ENCODE measurements around the gene NTM. TPM values are rescaled to one million over a fixed set of nuclear protein-coding genes. Genes with fewer than 3 reads are reported as not detected.

Gene NTM
- total RNA-seq, 1 donor from 2014 or later: 92.1 TPM

- no peaks in the 10 kb centered on the region for H3K9me3 Mint-ChIP-seq (ENCODE audit: low read depth)
- H3K27me3 Mint-ChIP-seq (ENCODE audit: low read depth): no peaks in the 10 kb centered on the region
- H3K4me3 Mint-ChIP-seq (ENCODE audit: unreplicated experiment): no peak overlapping the region
- no peak for DNase-seq (ENCODE audit: low spot score)
- H3K27ac Mint-ChIP-seq (ENCODE audit: unreplicated experiment): no peak overlapping the region
- no peak for TF ChIP-seq CTCF (IDR thresholded peaks at IDR 0.05)
- H3K4me1 Mint-ChIP-seq (ENCODE audit: low read depth): peaks cover 10% of the 10 kb centered on the region
- H3K36me3 Mint-ChIP-seq (ENCODE audit: low read depth): no peaks in the 10 kb centered on the region
Measured at GRCh38 chr11:132256528-132257279, 886.3 kb downstream of the NTM start.

GRCh38 chr11:132257871-132258270 lies 887.5 kb downstream of the NTM start:
- Mint-ChIP-seq H3K27ac (ENCODE audit: unreplicated experiment) (no peak overlapping the region), H3K4me3 (ENCODE audit: unreplicated experiment) (no peak overlapping the region), H3K9me3 (ENCODE audit: low read depth) (no peaks in the 10 kb centered on the region), H3K36me3 (ENCODE audit: low read depth) (no peaks in the 10 kb centered on the region), H3K27me3 (ENCODE audit: low read depth) (no peaks in the 10 kb centered on the region), H3K4me1 (ENCODE audit: low read depth) (peaks cover 10% of the 10 kb centered on the region)
- TF ChIP-seq CTCF (IDR thresholded peaks at IDR 0.05): no peak
- no peak for DNase-seq (ENCODE audit: low spot score)

- no peaks in the 10 kb centered on the region for H3K36me3 Mint-ChIP-seq (ENCODE audit: low read depth)
- no peaks in the 10 kb centered on the region for H3K27me3 Mint-ChIP-seq (ENCODE audit: low read depth)
- no peak for DNase-seq (ENCODE audit: low spot score)
- H3K27ac Mint-ChIP-seq (ENCODE audit: unreplicated experiment): no peak overlapping the region
- no peak overlapping the region for H3K4me3 Mint-ChIP-seq (ENCODE audit: unreplicated experiment)
- H3K9me3 Mint-ChIP-seq (ENCODE audit: low read depth): no peaks in the 10 kb centered on the region
- TF ChIP-seq CTCF (IDR thresholded peaks at IDR 0.05): no peak
- H3K4me1 Mint-ChIP-seq (ENCODE audit: low read depth): peaks cover 18% of the 10 kb centered on the region
Measured at GRCh38 chr11:132258875-132259274, 888.5 kb downstream of the NTM start.

- no peak overlapping the region for H3K27ac Mint-ChIP-seq (ENCODE audit: unreplicated experiment)
- peaks cover 19% of the 10 kb centered on the region for H3K4me1 Mint-ChIP-seq (ENCODE audit: low read depth)
- H3K36me3 Mint-ChIP-seq (ENCODE audit: low read depth): no peaks in the 10 kb centered on the region
- H3K9me3 Mint-ChIP-seq (ENCODE audit: low read depth): no peaks in the 10 kb centered on the region
- H3K27me3 Mint-ChIP-seq (ENCODE audit: low read depth): no peaks in the 10 kb centered on the region
- TF ChIP-seq CTCF (IDR thresholded peaks at IDR 0.05): no peak
- no peak for DNase-seq (ENCODE audit: low spot score)
- H3K4me3 Mint-ChIP-seq (ENCODE audit: unreplicated experiment): no peak overlapping the region
Measured at GRCh38 chr11:132260636-132261035, 890.2 kb downstream of the NTM start.

- Mint-ChIP-seq H3K4me1 (ENCODE audit: low read depth) (peaks cover 19% of the 10 kb centered on the region), H3K36me3 (ENCODE audit: low read depth) (peaks cover 1% of the 10 kb centered on the region), H3K27ac (ENCODE audit: unreplicated experiment) (no peak overlapping the region), H3K9me3 (ENCODE audit: low read depth) (no peaks in the 10 kb centered on the region), H3K27me3 (ENCODE audit: low read depth) (no peaks in the 10 kb centered on the region), H3K4me3 (ENCODE audit: unreplicated experiment) (no peak overlapping the region)
- DNase-seq (ENCODE audit: low spot score): no peak
- no peak for TF ChIP-seq CTCF (IDR thresholded peaks at IDR 0.05)
Measured at GRCh38 chr11:132263241-132263640, 892.8 kb downstream of the NTM start.
